HG03521 (cell line): Measurements from ENCODE around the gene MAGEF1.

ENCODE experiments used
- ATAC-seq: cut with Tn5 transposase; IDR thresholded peaks from one replicate; pipeline ENCODE4 v1.9.1; 2021; ENCODE audit warnings: mild to moderate bottlenecking, moderate library complexity; ENCODE audit not compliant: unreplicated experiment

Gene MAGEF1

GRCh38 chr3:184690192-184690883 lies 21.5 kb downstream of the MAGEF1 start:
- ATAC-seq: no peak

GRCh38 chr3:184688882-184689271 lies 23.0 kb downstream of the MAGEF1 start:
- ATAC-seq: no peak

GRCh38 chr3:184688251-184688881 lies 23.5 kb downstream of the MAGEF1 start:
- no peak for ATAC-seq

- no peak for ATAC-seq
Observed at GRCh38 chr3:184687363-184688015, 24.4 kb downstream of the MAGEF1 start.

GRCh38 chr3:184685646-184686045 lies 26.2 kb downstream of the MAGEF1 start:
- no peak for ATAC-seq

GRCh38 chr3:184685055-184685454 lies 26.8 kb downstream of the MAGEF1 start:
- no peak for ATAC-seq

- no peak for ATAC-seq
Observed at GRCh38 chr3:184683900-184684560, 27.8 kb downstream of the MAGEF1 start.

- ATAC-seq: no peak
Observed at GRCh38 chr3:184683234-184683633, 28.6 kb downstream of the MAGEF1 start.

- no peak for ATAC-seq
Observed at GRCh38 chr3:184682671-184683070, 29.2 kb downstream of the MAGEF1 start.

- no peak for ATAC-seq
Observed at GRCh38 chr3:184680385-184681345, 31.2 kb downstream of the MAGEF1 start.

GRCh38 chr3:184679056-184679816 lies 32.6 kb downstream of the MAGEF1 start:
- ATAC-seq: no peak

- ATAC-seq: no peak
Observed at GRCh38 chr3:184678317-184679055, 33.4 kb downstream of the MAGEF1 start.

GRCh38 chr3:184677344-184678316 lies 34.2 kb downstream of the MAGEF1 start:
- ATAC-seq: no peak

GRCh38 chr3:184676927-184677326 lies 34.9 kb downstream of the MAGEF1 start:
- no peak for ATAC-seq

- no peak for ATAC-seq
Observed at GRCh38 chr3:184674626-184675025, 37.2 kb downstream of the MAGEF1 start.

- no peak for ATAC-seq
Observed at GRCh38 chr3:184672977-184673870, 38.6 kb downstream of the MAGEF1 start.

- ATAC-seq: no peak
Observed at GRCh38 chr3:184672335-184672734, 39.5 kb downstream of the MAGEF1 start.
